Fibroblast of pulmonary artery (primary cell): ENCODE measurements around the gene EIF1.

ENCODE experiments used
- DNase-seq: peaks from one replicate; pipeline ENCODE4 v3.0.0-alpha.2; 2010; ENCODE audit warnings: low read depth
- H3K4me3 ChIP-seq: replicated peaks from 2 replicates; pipeline ENCODE4 v1.5.1; 2011; ENCODE audit warnings: low read depth, mild to moderate bottlenecking, control low read depth, low read length, moderate library complexity
- CTCF ChIP-seq: IDR thresholded peaks from 2 replicates; pipeline ENCODE4 v1.5.1; 2011; ENCODE audit warnings: mild to moderate bottlenecking, control low read depth, low read length, inconsistent platforms; ENCODE audit errors: missing control alignments

The EIF1 gene

GRCh38 chr17:41676058-41676419, 12.6 kb upstream of the EIF1 start:
- no peak for TF ChIP-seq CTCF
- no peak overlapping the region for H3K4me3 ChIP-seq
- DNase-seq: no peak

- no peak for TF ChIP-seq CTCF
- peak; percentile 48 for DNase-seq
- H3K4me3 ChIP-seq: peak overlapping the region; percentile 41
Observed at GRCh38 chr17:41678411-41678906, 10.2 kb upstream of the EIF1 start.

GRCh38 chr17:41678907-41679739, 9.6 kb upstream of the EIF1 start:
- TF ChIP-seq CTCF: peak; percentile 7
- H3K4me3 ChIP-seq: peak overlapping the region; percentile 41
- DNase-seq: peak; percentile 60

GRCh38 chr17:41679740-41680425, 8.8 kb upstream of the EIF1 start:
- H3K4me3 ChIP-seq: no peak overlapping the region
- no peak for TF ChIP-seq CTCF
- DNase-seq: no peak

GRCh38 chr17:41680426-41681040, 8.2 kb upstream of the EIF1 start:
- no peak for DNase-seq

GRCh38 chr17:41681776-41682175, 6.9 kb upstream of the EIF1 start:
- no peak for DNase-seq
- no peak overlapping the region for H3K4me3 ChIP-seq
- no peak for TF ChIP-seq CTCF

More at GRCh38 chr17:41680426-41681040, 8.2 kb upstream of the EIF1 start:
- TF ChIP-seq CTCF: no peak
- no peak overlapping the region for H3K4me3 ChIP-seq
